Brain pericyte (primary cell): Measurements from ENCODE around the gene ERC2.

ENCODE experiments used
- DNase-seq: peaks from one replicate; pipeline ENCODE4 v3.0.0-alpha.2; 2012; ENCODE audit warnings: low read depth, low spot score

Gene ERC2

DNA sequence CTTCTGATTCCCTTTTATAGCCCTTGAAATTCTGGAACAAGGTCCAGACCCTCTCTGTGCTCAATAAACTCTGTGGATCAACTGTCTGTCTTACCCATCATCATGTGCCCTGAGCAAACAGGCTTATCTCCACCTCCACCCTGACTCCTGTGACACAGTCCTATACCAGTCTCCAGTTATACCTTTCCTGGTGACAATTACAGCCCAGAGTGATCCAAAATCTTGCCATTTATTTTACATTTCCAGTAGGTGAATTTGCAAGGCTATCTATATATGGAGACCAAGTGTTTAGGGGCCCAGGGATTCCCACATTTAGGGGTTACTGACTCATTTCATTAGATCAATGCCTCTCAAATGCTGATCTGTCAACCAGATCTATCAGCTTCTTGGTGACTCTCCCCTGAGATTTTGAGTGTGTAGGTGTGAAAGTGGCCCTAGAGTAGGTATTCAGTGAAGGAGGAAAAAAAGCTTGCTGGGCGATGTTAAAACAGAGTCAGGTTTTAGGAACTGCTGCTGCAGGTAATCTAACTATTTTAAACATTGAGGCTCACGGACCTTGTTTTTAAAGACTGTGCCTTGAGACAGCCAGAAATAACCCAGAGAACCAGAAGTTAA lies 751.5 kb downstream of the ERC2 start:
- no peak for DNase-seq

DNA sequence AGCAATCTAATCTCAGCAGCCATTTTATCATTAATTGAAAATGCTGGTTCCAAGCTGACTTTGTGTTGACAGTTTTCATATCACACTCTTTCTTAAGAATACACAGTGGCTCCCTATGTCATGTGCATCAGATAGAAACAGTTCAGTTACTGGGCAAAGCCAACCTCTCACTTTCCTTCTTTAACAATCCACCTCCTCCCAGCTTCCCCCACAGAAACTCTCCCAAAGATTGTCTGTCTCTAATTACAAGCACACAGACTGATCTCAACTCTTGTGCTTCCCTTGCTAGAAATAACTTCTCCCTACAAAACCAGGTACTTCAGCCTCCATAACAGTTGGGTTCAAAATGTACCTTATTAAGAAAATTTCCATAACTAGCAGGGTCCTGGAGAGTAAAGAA lies 752.2 kb downstream of the ERC2 start:
- no peak for DNase-seq

DNA sequence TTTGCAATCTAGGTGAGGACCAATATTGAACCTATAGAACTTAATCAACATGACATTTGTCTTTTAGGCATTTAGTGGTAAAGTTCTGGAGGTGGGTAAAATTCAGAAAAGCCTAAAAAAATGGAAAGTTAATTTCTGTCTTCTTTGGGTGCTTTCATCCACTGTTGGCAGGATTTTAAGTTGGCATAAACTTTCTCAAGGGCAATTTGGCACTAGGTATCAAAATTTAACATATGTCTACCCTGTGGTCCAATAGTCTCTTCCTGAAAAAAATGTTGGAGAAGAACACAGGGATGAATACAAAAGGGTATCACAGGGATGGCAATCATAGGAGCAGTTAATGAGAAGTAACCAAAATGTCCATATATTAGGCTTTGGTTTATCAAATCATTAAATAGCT lies 754.2 kb downstream of the ERC2 start:
- DNase-seq, result no peak

DNA sequence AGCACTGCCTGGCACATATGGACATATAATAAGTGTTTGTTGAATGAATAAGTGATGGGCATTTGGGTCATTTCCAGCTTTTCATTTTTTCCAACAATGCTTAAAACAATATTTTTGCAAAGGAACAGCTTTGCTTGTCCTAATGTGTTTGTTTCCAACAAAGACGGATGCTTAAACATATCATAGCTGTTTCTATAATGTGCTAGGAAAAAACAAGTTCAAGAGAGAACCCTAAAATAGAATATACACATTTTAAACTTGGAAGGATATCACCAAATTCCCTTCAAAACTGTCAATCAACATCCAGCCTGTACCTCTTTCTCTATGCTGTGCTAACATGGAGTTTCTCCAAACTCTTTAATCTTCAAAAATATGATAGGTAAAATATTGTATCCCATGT lies 756.6 kb downstream of the ERC2 start:
- no peak for DNase-seq

DNA sequence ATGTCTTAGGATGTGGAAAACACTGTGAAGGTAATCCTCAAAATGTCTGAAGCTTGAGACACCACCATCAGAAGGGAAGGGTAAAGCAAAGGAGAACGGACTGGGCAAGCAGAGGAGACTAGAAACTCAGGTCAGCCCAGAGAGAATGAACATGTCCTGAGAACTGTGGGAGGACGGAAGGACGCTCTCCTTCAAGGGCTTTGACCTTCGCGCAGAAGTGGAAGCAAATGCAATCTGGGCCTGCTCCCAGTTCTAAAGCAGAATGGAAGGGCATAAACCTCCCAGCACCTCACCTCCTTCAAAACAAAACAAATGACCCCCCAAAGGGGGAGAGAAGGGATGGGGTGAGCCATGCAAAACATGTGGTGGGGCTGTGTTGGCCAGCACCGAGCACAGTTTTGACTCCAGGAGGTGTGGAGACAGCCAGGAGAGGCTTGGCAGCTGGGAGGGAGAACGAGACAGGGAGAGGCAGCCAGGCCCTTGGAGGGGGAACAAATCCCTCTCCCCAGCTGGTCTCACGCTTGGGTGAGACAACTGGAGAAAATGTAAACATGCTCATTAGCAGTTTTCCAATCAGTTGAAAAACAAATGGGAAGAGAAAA lies 758.8 kb downstream of the ERC2 start:
- no peak for DNase-seq

DNA sequence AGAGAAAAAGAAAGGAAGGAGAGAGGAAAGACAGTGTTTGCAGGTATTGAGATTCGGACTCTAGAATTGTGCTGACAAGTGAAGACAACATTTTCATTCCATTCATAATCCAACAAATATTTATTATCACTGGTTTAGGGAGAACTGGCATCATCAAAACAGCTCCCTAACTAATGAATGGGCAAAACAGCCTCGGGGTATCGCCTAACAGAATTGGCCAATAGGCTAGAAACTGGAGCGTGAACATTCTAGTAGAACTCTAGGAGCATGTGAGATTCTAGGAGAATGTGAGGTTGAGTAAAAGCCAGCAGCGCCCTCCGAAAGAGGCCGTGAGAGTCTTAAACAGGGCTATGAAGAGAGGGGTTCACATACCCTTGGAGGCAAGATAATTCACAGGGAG lies 759.3 kb downstream of the ERC2 start:
- DNase-seq, result no peak

DNA sequence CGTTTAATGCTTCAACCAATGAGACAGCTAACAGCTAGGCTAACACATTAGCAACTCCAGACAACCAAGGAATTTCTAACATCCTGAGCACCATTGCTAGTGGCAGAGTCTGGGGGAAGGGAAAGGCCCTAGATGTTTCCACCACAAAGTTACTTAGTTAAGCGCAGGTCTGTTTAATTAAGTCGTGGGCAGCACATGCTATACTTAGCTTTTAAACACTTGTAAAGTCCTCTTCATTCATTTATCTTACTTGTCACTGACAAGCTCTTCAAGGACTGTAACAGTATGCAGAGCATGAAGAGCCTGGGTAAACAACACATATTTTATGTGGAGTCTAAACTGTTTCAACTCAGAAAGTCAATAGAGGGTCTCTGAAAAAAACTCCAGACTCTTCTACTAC lies 760.0 kb downstream of the ERC2 start:
- DNase-seq, result no peak

DNA sequence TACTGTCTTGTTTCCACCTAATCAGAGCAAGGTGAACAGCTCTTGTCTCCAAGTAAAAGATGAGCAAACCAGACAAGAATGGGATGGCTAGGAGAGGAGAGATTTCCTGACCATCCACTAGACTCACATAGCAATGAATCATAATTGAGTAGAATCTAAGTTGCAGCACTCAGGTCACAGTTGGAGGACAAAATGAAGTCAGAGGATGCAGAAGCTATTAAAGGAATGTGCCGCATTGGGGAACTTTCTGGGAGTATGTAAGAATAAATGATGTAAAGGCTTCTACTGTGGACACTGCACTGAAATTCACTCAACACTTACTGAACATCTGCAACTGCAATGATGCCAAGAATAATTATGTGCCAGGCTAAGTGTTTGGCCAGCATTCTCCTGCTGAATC lies 763.7 kb downstream of the ERC2 start:
- no peak for DNase-seq

DNA sequence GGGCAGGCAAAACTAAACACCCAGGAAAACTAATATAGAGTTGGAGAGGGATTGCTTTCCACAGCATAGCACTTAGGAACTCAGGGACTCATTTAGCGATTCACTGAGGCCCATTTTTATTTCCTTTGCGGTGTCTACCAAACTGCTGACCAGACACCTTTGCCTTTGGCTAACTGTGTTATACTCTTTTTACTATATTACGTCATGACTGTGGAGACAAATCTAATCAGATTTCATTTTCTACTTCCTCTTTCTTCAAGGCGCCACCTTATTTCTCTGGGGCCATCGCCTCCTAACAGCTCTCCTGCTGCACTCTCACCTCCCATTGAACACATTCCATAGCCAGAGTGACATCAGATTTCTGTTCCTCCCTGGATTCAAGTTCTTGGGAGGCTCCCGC lies 765.4 kb downstream of the ERC2 start:
- DNase-seq, result no peak

DNA sequence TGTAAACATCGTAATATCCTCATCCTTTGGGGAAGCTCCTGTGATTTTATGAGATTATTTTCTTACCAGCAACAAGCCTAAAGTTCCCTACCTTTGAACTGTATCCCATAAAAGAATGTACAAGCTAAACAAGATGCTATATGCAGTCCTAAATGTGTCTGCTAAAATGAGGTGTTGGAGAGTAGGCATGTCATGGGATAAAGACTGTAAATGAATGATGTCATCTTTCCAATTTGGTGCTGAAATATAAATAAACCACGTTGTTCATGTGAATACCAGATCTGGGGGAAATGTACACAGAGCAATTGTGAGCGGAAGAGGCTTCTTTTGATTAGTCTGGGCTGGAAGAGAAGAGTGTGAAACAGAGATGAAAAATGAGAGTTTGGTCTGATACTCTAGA lies 766.3 kb downstream of the ERC2 start:
- no peak for DNase-seq

DNA sequence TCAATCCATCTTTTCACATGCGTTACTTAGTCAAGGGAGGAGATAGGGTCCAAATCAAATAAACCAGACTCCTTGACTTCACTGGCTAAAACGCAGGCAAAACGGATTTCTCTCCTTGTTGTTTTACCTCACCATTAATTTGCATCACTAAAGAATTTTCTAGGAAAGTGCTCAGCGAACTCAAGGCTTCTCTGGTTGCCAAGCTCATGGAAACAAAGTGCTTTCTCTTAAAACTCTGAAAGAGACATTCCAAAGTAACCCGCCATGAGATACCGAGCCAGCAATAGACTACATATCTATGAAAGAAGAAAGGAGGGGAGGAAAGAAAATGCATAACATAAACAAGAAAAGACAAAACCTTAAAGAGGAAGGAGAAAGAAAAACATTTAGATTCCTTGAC lies 769.4 kb downstream of the ERC2 start:
- DNase-seq, result no peak

DNA sequence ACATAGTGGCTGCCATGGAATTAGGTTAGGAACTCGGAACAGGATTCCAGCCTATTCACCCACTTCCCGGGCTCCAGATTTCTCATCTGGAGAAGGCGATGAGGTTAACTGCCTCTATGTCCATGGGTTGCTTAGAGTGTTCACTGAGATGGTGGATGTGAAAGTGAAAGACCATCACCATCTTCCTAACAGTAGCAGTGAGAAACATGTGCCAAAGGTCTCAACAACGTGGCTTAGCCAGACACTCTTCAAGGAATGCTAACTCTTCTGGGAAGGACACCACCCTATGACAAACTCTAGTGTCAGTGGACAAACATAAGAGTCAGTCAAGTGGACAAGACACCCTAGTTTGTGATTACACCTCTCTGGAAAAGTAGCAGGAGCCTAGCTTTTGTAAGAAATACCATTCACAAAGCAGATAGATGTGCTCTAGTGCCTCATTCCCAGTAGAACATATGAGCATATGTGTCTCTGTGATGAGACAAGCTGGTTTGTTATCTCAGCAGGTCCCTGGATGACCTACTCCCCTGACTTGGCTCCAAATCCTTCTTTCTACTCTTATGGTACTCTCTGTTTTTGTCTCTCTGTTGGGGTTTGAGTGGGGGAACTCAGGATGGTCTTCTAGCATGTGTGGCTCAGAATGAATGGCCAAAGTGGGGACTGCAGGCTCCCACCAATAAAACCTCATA lies 770.9 kb downstream of the ERC2 start:
- no peak for DNase-seq

DNA sequence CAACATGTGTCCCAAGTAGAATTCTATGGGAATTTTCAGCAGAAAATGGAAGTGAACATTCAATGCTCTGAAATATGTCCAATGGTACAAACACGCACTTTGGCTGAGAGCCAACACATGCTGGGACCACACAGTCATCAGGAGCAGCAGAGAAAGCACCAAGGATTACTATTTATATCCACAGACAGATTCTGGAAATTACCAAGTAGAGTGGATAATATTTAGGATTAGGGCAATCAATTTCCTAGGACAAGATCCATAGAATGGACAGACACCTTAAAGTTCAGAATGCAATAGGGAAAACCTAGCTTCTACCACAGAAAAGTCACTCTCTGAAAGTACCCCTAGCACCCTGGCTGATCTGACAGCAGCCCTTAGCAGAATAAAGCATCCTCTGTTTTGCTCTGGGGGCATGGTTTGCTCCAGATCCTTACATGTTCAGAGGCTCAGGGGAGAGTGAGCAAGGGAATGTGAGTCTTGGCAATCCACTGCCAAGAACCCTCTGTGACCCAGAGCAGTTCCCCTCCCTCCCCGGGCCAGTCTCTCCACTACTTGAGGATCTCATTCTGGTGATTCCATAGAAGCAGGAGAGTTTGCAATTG lies 775.2 kb downstream of the ERC2 start:
- no peak for DNase-seq

DNA sequence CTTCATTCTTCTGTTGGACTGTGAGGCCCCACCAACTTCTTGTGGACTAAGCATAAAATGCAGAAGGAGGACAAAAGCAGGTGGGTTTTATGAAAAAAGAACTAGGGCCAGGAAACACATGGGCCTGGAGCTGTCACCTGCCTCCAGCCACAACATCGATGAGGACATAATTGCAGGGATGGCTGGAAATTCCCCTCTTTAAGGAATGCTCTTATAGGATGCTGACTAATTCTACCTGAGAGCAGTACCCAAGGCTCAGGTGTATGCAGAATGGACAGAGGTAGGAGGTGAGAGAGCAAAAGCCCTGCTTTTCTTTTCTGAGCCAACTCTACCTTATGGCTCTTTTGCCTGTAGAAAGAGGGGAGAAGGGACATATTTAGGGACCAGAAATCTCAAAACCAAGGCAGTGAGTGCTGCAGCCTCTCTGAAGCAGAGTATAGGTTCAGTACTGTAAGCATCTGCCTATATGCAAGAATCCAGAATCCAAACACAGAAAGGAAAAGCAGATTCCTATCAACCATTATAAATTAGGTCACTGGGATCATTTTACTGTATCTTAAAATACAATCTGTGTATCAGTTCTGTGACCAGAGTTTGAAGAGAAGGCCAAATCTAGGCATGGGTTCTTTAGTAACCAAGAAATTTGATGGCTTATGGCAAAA lies 775.8 kb downstream of the ERC2 start:
- DNase-seq, result no peak

DNA sequence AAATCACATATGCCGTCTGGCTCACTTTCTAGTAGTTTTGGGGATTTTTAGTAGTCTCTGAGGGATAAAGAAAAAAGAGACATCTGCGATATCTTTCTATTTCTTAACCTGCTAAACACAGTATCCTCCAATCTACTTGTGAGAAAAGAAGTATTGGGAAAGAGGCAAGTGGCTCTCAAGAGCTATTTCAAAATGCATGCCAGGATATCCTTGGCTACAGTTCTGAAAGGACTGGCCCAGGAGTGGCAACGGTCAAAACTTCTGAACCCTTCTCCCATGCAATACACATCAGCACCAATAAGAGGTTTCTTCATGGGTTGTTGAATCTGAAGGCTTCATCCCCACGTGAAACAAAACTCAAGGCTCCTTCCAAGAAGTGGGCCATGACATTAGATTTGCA lies 777.1 kb downstream of the ERC2 start:
- DNase-seq, result no peak

DNA sequence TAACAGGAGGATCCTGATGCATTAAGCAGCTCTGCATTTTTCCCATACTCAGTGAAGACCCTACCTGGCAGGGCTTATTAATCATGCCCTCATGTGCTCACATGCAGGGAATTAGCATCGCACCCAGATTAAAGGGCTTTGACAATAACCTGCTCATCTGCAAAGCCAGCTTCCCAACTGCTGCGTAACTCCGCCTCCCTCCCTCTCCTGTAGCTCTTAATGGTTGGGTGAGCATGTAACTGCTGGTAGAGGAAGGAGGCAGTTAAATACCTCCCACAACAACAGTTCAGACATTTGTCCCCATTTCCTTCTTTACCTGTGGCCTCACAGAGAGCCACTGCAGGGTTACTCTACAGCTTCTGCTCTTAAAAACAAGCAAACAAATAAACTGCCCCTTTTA lies 777.5 kb downstream of the ERC2 start:
- no peak for DNase-seq

DNA sequence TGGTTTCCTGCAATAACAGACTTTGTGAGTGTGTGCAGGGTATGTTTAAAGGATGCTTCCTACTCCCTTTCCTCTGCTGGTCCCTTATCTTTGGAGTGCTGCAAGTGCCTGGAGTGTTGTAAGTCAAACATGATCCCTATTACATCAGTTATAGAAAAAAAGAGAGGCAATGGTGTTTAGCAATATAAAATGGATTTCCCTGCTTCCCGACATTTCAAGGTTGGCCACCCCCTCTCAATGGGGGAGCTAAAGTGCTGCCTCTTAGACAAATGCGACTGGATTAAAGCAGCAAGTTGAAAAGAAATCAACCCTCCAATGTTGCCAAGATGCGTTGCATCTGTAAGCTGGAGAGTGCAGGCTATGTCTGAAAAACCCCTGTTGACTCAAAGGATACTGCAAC lies 778.1 kb downstream of the ERC2 start:
- no peak for DNase-seq

DNA sequence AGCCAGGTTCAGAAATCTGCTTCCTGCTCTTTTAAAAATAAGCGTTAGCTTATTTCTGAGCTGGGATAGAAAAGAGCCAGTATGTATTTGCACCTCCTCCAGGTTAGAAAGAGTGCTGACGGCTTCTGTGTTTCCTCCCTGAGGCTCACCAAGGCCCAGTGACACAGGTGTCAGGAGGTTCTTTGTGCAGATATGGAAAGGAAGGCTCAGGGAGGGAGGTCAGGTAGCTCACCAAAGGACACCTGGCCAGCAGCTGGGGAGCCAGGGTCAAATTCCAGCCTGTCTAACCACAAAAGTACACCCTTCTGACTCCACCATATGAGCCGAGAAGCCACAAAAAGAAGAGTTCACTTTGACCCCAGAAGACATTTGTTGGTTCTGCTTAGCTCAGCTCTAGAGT lies 780.1 kb downstream of the ERC2 start:
- DNase-seq, result no peak

DNA sequence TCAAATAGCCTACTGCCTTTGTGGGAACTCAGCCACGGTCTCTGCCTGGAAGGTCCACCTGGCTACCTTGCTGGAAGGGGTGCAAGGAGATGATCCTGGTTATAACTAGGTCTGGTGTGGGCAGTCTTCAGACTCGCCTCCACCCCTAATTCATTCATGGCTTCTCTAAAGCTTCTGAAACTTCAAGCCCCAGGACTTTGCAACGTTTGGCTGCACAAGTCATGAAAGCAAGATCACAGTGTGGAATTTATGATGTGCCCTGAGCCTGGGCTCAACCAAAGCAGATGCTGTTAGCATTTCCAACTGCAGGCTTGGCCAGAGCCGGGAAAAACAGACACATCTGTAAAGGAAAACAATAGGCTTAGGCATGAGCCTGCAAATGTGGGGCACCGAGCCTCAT lies 780.7 kb downstream of the ERC2 start:
- DNase-seq, result no peak

DNA sequence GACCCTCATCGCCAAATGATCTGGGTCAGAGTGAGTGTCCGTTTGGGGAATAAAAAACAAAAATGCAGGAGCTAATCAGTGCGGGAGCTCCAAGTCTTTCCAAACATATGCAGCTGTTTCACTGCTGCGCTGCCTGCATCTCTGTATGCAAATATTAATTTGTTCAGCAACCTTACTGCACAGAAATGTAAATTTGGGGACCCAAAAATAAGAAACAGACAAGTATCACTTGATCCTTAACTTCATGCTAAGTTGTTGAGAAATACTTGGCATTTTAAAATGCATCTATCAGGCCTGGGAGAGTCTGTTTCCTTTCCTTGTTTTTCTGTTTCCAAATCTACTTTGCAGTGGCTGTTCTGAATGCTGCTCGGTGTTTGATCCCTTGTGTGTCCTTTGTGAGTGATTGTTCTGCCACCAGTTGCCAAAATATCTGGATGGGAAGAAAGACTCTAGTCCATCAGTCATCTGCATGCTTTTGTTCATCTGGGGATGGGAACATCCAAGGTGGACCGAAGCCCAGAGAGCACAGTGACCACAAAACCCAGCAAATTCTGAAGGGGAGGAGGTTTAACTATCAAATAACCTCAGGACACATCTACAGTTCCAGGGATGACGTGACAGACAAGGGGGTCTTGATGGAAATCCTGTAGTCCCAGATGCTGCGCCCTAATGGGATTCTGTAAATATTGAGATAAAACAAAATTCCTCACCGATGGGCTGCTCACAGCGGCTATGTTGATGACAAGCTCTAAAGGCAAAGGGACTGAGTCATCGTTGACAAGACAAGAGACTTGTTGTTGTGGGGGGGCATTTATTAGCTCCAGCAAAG lies 781.6 kb downstream of the ERC2 start:
- DNase-seq, result no peak

DNA sequence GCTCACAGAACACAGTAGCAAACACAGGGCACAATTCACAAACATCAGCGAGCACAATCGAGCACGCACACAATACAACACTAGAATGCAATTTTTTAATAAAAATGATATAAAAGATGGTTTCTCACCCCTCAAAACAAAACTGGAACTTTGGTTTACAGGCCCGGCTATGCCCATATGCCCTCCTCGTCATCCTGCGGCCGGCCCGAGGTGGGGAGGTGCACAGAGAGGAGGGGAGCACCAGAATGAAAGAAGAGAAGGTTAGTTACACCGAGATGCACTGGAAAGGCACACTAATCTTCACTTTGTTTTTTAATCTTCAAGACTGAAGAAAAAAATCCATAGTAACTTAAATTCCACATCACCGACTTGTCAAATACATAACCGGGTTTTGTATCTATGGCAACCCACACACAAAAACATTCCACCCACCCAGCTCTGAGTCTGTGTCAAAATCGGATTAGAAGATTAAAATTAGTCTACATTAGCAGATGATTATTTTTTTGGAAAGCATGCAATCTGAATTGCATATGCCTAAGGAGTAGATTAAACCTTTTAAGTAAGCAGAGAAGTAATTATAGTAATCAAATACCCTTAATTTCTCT lies 784.5 kb downstream of the ERC2 start:
- DNase-seq, result no peak
